GM10266 (cell line): Measurements from ENCODE around the gene IL25.
"Not testable (repeated sequence)": the region's sequence is repeated elsewhere in the genome, so short reads cannot be mapped to it uniquely, and the experiment has no call there.

Experiments
- DNase-seq: peaks from one replicate; pipeline ENCODE4 v3.0.0; 2012; ENCODE audit errors: extremely low spot score
- CTCF ChIP-seq: IDR thresholded peaks from 2 replicates; pipeline ENCODE4 v1.5.1; 2012; ENCODE audit warnings: mild to moderate bottlenecking, low read depth; ENCODE audit not compliant: control insufficient read depth, insufficient read depth; ENCODE audit errors: missing control alignments

IL25 gene

GRCh38 chr14:23380976-23381375 lies 8.4 kb downstream of the IL25 start:
- TF ChIP-seq CTCF = no peak
- no peak for DNase-seq

DNA sequence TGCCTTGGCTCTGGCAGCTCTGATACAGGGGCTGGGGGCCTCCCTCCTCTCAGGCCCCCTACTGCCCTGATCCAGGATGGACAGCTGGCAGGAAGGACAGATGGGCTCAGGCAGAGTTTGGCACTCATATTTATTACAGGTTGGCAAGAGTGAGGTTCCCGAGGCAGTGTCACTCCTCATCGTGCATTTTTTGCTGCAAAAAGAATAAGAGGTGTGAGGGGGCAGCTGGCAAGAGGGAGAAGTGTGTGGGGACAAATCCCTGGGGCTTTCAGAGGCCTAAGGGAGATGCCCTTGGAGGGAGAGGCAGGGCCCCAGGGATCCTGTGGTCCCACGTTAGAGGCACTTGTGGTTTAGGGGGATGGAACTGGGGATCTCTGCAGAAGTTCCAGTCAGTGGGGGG lies 9.3 kb downstream of the IL25 start:
- no peak for DNase-seq
- TF ChIP-seq CTCF = no peak

GRCh38 chr14:23382276-23382675 lies 9.7 kb downstream of the IL25 start:
- TF ChIP-seq CTCF = no peak

DNA sequence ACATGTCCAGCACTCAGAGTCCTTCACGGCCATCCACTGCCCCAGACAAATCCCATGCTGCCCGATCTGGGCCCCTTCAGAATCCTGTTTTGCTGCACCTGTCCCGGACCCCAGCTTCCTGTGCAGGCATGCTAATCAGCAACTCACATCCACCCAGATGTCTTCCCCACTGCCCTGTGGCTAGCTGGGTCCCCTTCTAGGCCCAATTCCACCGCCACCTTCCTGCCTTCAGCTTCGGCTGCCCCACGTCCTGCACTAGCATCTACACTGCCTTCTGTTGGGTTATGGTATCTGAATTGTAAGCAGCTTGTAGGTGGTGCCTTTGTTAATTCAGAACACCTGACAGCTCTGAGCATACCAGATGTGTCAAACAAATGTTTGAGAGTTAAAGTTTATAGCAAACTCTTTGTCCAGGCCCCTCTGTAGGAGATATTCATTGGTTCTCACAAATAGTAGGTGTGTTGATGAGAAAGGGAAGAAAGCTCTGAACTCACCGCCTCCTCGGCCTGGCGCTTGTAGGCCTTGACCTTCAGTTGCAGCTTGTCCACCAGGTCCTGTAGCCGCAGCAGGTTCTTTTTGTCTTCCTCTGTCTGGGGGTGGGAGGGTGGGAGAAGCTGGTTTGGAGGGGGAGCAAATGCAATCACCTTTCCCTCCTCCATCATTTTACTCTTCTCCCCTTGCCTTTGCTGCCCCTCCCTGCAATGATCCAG lies 10.3 kb downstream of the IL25 start:
- no peak for DNase-seq
- TF ChIP-seq CTCF = no peak

More at GRCh38 chr14:23382276-23382675, 9.7 kb downstream of the IL25 start:
- no peak for DNase-seq

- no peak for DNase-seq
- TF ChIP-seq CTCF = no peak
These were observed 11.9 kb downstream of the IL25 start for GRCh38 chr14:23384364-23385080.

GRCh38 chr14:23385244-23385641 lies 12.6 kb downstream of the IL25 start:
- TF ChIP-seq CTCF = no peak
- no peak for DNase-seq

GRCh38 chr14:23385642-23386265 lies 13.1 kb downstream of the IL25 start:
- no peak for TF ChIP-seq CTCF
- no peak for DNase-seq

DNA sequence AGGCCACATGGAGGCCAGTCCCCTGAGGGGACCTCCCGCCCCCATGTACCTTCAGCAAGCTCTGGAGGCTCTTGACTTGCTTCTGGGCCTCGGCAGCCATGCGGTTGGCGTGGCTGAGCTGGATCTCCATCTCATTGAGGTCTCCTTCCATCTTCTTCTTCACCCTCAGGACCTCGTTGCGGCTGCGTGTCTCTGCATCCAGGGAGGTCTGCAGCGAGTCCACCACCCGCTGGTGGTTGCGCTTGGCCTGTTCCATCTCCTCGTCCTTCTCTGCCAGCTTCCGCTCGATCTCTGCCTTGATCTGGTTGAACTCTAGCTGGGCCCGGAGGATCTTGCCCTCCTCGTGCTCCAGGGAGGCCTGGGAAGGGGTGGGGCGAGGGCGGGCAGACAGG lies 13.7 kb downstream of the IL25 start:
- DNase-seq = not testable (repeated sequence)
